Hepatocyte (in vitro differentiated cells): ENCODE data around the gene MSLN. TPM values are rescaled to one million over a fixed set of nuclear protein-coding genes. Genes with fewer than 3 reads are reported as not detected.

Experiments
- DNase-seq: peaks from one replicate; pipeline ENCODE4 v3.0.0-alpha.2; 2016; ENCODE audit warnings: low spot score
- H2AFZ ChIP-seq: fragments of 200-600 bp; sonication (generic); 2 replicates; pipeline ENCODE4 v1.6.0; 2016; ENCODE audit warnings: antibody characterized with exemption, mild to moderate bottlenecking
- H3K27ac ChIP-seq: fragments of 200-600 bp; sonication (generic); 2 replicates; pipeline ENCODE4 v1.5.1; 2016; ENCODE audit warnings: mild to moderate bottlenecking
- H3K27me3 ChIP-seq: fragments of 200-600 bp; sonication (generic); 2 replicates; pipeline ENCODE4 v1.6.1; 2016
- H3K36me3 ChIP-seq: fragments of 200-600 bp; sonication (generic); replicated peaks from 2 replicates; pipeline ENCODE4 v1.5.1; 2016; ENCODE audit warnings: low read depth; ENCODE audit not compliant: insufficient read depth
- H3K4me1 ChIP-seq: fragments of 200-600 bp; sonication (generic); 2 replicates; pipeline ENCODE4 v1.5.1; 2016; ENCODE audit warnings: mild to moderate bottlenecking, moderate library complexity; ENCODE audit not compliant: insufficient read depth
- H3K4me2 ChIP-seq: fragments of 200-600 bp; sonication (generic); 2 replicates; pipeline ENCODE4 v1.6.0; 2016
- H3K4me3 ChIP-seq: fragments of 200-600 bp; sonication (generic); 2 replicates; pipeline ENCODE4 v1.5.1; 2016; ENCODE audit warnings: mild to moderate bottlenecking
- H3K79me2 ChIP-seq: fragments of 200-600 bp; sonication (generic); 2 replicates; pipeline ENCODE4 v1.6.0; 2017; ENCODE audit warnings: mild to moderate bottlenecking
- H3K9me2 ChIP-seq: fragments of 200-600 bp; sonication (generic); replicated peaks from 2 replicates; pipeline ENCODE4 v1.6.0; 2017; ENCODE audit warnings: mild to moderate bottlenecking; ENCODE audit not compliant: insufficient read depth
- H3K9me3 ChIP-seq: fragments of 200-600 bp; sonication (generic); 2 replicates; pipeline ENCODE4 v1.5.1; 2016; ENCODE audit warnings: low read depth, mild to moderate bottlenecking
- H4K20me1 ChIP-seq: fragments of 200-600 bp; sonication (generic); 2 replicates; pipeline ENCODE4 v1.6.0; 2016; ENCODE audit warnings: mild to moderate bottlenecking; ENCODE audit not compliant: insufficient read depth, poor library complexity, severe bottlenecking
- CTCF ChIP-seq: fragments of 200-600 bp; sonication (generic); IDR thresholded peaks from 2 replicates; pipeline ENCODE4 v1.5.1; 2016; ENCODE audit warnings: antibody characterized with exemption, mild to moderate bottlenecking; ENCODE audit not compliant: poor library complexity
- EZH2 ChIP-seq: fragments of 200-600 bp; sonication (generic); IDR thresholded peaks from 2 replicates; pipeline ENCODE4 v1.6.1; 2016; ENCODE audit warnings: antibody characterized with exemption, mild to moderate bottlenecking, borderline replicate concordance
- EZH2phosphoT487 ChIP-seq: fragments of 200-600 bp; sonication (generic); IDR thresholded peaks from one replicate; pipeline ENCODE4 v1.6.1; 2018; ENCODE audit warnings: antibody characterized with exemption, mild to moderate bottlenecking, low read depth, moderate library complexity; ENCODE audit not compliant: unreplicated experiment, severe bottlenecking
- WGBS: methylation state at CpG from one replicate; pipeline ENCODE4 v1.1.6; 2016; ENCODE audit warnings: low lambda C conversion rate; ENCODE audit errors: missing lambda C conversion rate; 5-methylcytosine and 5-hydroxymethylcytosine counted together
- polyA plus RNA-seq: library from polyadenylated mRNA; unstranded; fragments of >200 nt; fragmentation: Nextera tagmentation; extraction: Ambion mirVana; gene quantifications from 2 replicates; pipeline ENCODE4 v1.2.1, GENCODE V29; 2016
- total RNA-seq: library from RNA; depleted of rRNA; stranded (reverse); fragments of >200 nt; gene quantifications from 2 replicates; pipeline ENCODE4 v1.2.3, GENCODE V29; 2014

The MSLN gene
- total and polyA plus RNA-seq, 2 experiments from 2014 or later, result 2.4 to 8.0 TPM

- Histone ChIP-seq H3K9me3 (no peaks in the 10 kb centered on the region), H3K4me1 (no peaks in the 10 kb centered on the region), H3K4me2 (no peak overlapping the region), H3K79me2 (no peaks in the 10 kb centered on the region), H3K27me3 (no peaks in the 10 kb centered on the region), H4K20me1 (no peaks in the 10 kb centered on the region), H3K4me3 (no peak overlapping the region), H3K36me3 (no peaks in the 10 kb centered on the region), H3K27ac (no peak overlapping the region), H2AFZ (no peak overlapping the region), H3K9me2 (no peaks in the 10 kb centered on the region)
- TF ChIP-seq EZH2 (no peak), EZH2phosphoT487 (no peak), CTCF (no peak)
- DNase-seq, result no peak
- WGBS, result 87% methylated on average over 9 of the region's 9 CpGs
Measured at GRCh38 chr16:776824-777223, 16.3 kb downstream of the MSLN start.

GRCh38 chr16:777826-778225 lies 17.3 kb downstream of the MSLN start:
- Histone ChIP-seq H3K4me2 (no peak overlapping the region), H3K36me3 (no peaks in the 10 kb centered on the region), H2AFZ (no peak overlapping the region), H3K79me2 (no peaks in the 10 kb centered on the region), H3K9me2 (no peaks in the 10 kb centered on the region), H4K20me1 (no peaks in the 10 kb centered on the region), H3K27ac (no peak overlapping the region), H3K9me3 (no peaks in the 10 kb centered on the region), H3K27me3 (no peaks in the 10 kb centered on the region), H3K4me1 (no peaks in the 10 kb centered on the region), H3K4me3 (no peak overlapping the region)
- TF ChIP-seq EZH2 (no peak), CTCF (no peak), EZH2phosphoT487 (no peak)
- WGBS, result 43% methylated on average over 15 of the region's 16 CpGs
- no peak for DNase-seq

GRCh38 chr16:778447-778846 lies 17.9 kb downstream of the MSLN start:
- Histone ChIP-seq H3K9me3 (no peaks in the 10 kb centered on the region), H3K4me2 (no peak overlapping the region), H2AFZ (no peak overlapping the region), H3K4me3 (no peak overlapping the region), H4K20me1 (no peaks in the 10 kb centered on the region), H3K36me3 (no peaks in the 10 kb centered on the region), H3K27ac (no peak overlapping the region), H3K4me1 (no peaks in the 10 kb centered on the region), H3K27me3 (no peaks in the 10 kb centered on the region), H3K79me2 (no peaks in the 10 kb centered on the region), H3K9me2 (no peaks in the 10 kb centered on the region)
- no peak for TF ChIP-seq CTCF
- no peak for TF ChIP-seq EZH2
- TF ChIP-seq EZH2phosphoT487, result no peak
- DNase-seq, result no peak
- 83% methylated on average over 11 of the region's 11 CpGs for WGBS

GRCh38 chr16:778909-779527 lies 18.5 kb downstream of the MSLN start:
- no peak for TF ChIP-seq EZH2phosphoT487
- no peak for TF ChIP-seq EZH2
- no peak for TF ChIP-seq CTCF
- Histone ChIP-seq H3K27ac (no peak overlapping the region), H3K4me1 (no peaks in the 10 kb centered on the region), H4K20me1 (no peaks in the 10 kb centered on the region), H3K4me2 (no peak overlapping the region), H3K9me3 (no peaks in the 10 kb centered on the region), H3K9me2 (no peaks in the 10 kb centered on the region), H3K79me2 (no peaks in the 10 kb centered on the region), H3K4me3 (no peak overlapping the region), H3K27me3 (no peaks in the 10 kb centered on the region), H2AFZ (no peak overlapping the region), H3K36me3 (no peaks in the 10 kb centered on the region)
- no peak for DNase-seq
- 80% methylated on average over 6 of the region's 6 CpGs for WGBS
